Measurements from ENCODE around the gene TTC14. TPM values are rescaled to one million over a fixed set of nuclear protein-coding genes. Genes with fewer than 3 reads are reported as not detected.
"Not testable (repeated sequence)": the region's sequence is repeated elsewhere in the genome, so short reads cannot be mapped to it uniquely, and the experiment has no call there.

The TTC14 gene
- total and polyA plus RNA-seq, 4 donors: 14.0 to 152 (median 29.0) TPM

DNA sequence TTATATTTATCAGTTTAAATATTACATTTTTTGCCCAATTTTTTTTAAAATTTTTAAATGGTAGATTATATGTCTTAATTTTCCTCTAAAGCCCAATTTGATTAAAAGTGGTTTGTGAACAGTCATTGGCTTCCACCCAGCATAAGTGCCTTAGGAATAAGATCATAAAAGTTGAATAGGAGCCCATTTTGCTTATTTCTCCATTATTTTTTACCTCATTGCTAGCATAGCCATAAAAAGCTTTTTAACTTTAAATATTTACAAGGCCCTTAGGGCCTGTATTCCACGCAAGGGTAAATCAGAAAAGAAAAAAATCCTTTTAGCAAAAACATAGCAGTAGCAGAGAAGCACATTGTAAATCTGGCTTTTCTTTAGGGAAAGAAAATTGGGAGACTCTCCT, 9.0 kb downstream of the TTC14 start:
- 94 to 100% methylated on average over 1 of the region's 1 CpG for WGBS, 2 donors
- Histone ChIP-seq H3K4me1 (ENCODE audit: control insufficient read depth in 5 of 5, insufficient read depth in 5 of 5, low read length in 5 of 5) (no peaks in the 10 kb centered on the region), H3K9ac (ENCODE audit: insufficient read depth in 1 of 2, low read length in 2 of 2) (no peak overlapping the region), H3K4me3 (no peak overlapping the region), H3K9me3 (ENCODE audit: control insufficient read depth in 4 of 4, insufficient read depth in 3 of 4, low read length in 3 of 4) (no peaks in the 10 kb centered on the region), H3K27ac (ENCODE audit: low read depth in 1 of 2, low read length in 1 of 2) (no peak overlapping the region), H3K27me3 (ENCODE audit: control insufficient read depth in 3 of 3, insufficient read depth in 3 of 3, low read length in 2 of 3) (no peaks in the 10 kb centered on the region), H3K36me3 (ENCODE audit: control insufficient read depth in 4 of 4, insufficient read depth in 4 of 4, low read length in 4 of 4) (peaks cover 11 to 35% (median 23%) of the 10 kb centered on the region in 4 donors)
- TF ChIP-seq, protein P1, sequence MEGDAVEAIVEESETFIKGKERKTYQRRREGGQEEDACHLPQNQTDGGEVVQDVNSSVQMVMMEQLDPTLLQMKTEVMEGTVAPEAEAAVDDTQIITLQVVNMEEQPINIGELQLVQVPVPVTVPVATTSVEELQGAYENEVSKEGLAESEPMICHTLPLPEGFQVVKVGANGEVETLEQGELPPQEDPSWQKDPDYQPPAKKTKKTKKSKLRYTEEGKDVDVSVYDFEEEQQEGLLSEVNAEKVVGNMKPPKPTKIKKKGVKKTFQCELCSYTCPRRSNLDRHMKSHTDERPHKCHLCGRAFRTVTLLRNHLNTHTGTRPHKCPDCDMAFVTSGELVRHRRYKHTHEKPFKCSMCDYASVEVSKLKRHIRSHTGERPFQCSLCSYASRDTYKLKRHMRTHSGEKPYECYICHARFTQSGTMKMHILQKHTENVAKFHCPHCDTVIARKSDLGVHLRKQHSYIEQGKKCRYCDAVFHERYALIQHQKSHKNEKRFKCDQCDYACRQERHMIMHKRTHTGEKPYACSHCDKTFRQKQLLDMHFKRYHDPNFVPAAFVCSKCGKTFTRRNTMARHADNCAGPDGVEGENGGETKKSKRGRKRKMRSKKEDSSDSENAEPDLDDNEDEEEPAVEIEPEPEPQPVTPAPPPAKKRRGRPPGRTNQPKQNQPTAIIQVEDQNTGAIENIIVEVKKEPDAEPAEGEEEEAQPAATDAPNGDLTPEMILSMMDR (IDR thresholded peaks at IDR 0.05; ENCODE audit: control extremely low read depth, extremely low read depth): no peak
- no peak for DNase-seq
- no peak for ATAC-seq (ENCODE audit: insufficient read depth, low FRiP score)

DNA sequence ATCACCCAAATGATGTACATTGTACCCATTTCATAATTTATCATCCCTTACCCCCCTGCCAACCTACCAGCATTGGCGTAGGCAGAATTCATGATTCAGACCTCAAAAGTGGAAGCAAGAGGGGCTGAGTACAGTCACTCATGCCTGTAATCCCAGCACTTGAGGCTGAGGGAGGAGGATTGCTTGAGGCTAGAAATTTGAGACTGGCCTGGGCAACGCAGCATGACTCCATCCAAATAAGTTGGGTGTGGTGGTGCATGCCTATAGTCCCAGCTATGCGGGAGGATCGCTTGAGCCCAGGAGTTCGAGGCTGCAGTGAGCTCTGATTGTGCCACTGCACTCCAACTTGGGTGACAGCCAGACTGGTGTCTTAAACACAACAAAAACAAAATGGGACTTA, 10.4 kb downstream of the TTC14 start:
- Histone ChIP-seq H3K36me3 (ENCODE audit: control insufficient read depth in 4 of 4, insufficient read depth in 4 of 4, low read length in 4 of 4) (peaks cover 4 to 26% (median 16%) of the 10 kb centered on the region in 4 donors), H3K4me1 (ENCODE audit: control insufficient read depth in 5 of 5, insufficient read depth in 5 of 5, low read length in 5 of 5) (no peaks in the 10 kb centered on the region), H3K9ac (ENCODE audit: insufficient read depth in 1 of 2, low read length in 2 of 2) (no peak overlapping the region), H3K4me3 (no peak overlapping the region), H3K9me3 (ENCODE audit: control insufficient read depth in 4 of 4, insufficient read depth in 3 of 4, low read length in 3 of 4) (no peaks in the 10 kb centered on the region), H3K27me3 (ENCODE audit: control insufficient read depth in 3 of 3, insufficient read depth in 3 of 3, low read length in 2 of 3) (no peaks in the 10 kb centered on the region), H3K27ac (ENCODE audit: low read depth in 1 of 2, low read length in 1 of 2) (no peak overlapping the region)
- no peak for ATAC-seq (ENCODE audit: insufficient read depth, low FRiP score)
- DNase-seq: no peak
- 94 to 95% methylated on average over 5 of the region's 5 CpGs for whole genome bisulfite sequencing, 2 donors
- TF ChIP-seq, protein P1 (IDR thresholded peaks at IDR 0.05; ENCODE audit: control extremely low read depth, extremely low read depth): no peak

DNA sequence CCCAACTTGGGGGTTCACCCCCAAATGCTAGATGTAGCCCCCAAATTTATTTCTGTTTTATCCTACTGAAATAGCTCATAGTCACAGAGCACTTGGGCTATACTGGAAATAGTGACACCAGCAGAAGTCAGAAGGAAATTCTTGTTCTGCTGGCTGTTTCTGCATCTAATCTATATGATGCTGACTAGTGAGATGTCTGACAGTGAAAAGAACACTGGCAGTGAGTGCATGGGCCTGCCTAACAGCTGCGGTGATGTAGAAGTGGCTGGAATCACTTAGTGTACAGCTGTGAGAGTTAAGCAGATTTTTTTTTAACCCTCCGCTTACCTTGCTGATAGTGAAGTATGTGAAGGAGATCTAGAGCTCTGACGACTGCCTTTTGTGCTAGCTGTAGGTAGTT, 14.0 kb downstream of the TTC14 start:
- Histone ChIP-seq H3K27me3 (ENCODE audit: control insufficient read depth in 3 of 3, insufficient read depth in 3 of 3, low read length in 2 of 3) (no peaks in the 10 kb centered on the region), H3K36me3 (ENCODE audit: control insufficient read depth in 4 of 4, insufficient read depth in 4 of 4, low read length in 4 of 4) (peaks cover 4 to 10% (median 6%) of the 10 kb centered on the region in 4 donors), H3K4me3 (no peak overlapping the region), H3K9me3 (ENCODE audit: control insufficient read depth in 4 of 4, insufficient read depth in 3 of 4, low read length in 3 of 4) (no peaks in the 10 kb centered on the region), H3K27ac (ENCODE audit: low read depth in 1 of 2, low read length in 1 of 2) (no peak overlapping the region), H3K9ac (ENCODE audit: insufficient read depth in 1 of 2, low read length in 2 of 2) (no peak overlapping the region), H3K4me1 (ENCODE audit: control insufficient read depth in 5 of 5, insufficient read depth in 5 of 5, low read length in 5 of 5) (no peaks in the 10 kb centered on the region)
- TF ChIP-seq, protein P1 (IDR thresholded peaks at IDR 0.05; ENCODE audit: control extremely low read depth, extremely low read depth): no peak
- no peak for ATAC-seq (ENCODE audit: insufficient read depth, low FRiP score)
- DNase-seq: no peak
- 70 to 85% methylated on average over 3 of the region's 3 CpGs for WGBS, 2 donors

DNA sequence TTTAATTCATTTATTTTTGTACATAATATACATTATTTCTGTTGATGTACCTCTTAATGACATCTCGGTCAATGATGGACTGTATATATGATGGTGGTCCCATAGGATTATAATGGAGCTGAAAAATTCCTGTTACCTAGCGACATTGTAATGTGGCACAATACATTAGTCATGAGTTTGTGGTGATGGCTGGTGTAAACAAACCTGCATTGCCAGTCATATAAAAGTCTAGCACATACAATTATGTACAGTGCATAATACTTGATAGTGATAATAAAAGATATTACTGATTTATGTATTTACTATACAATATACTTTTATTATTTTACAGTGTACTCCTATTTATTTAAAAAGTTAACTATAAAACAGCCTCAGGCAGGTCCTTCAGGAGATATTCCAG, 15.1 kb downstream of the TTC14 start:
- DNase-seq: no peak
- no peak for ATAC-seq (ENCODE audit: insufficient read depth, low FRiP score)
- Histone ChIP-seq H3K36me3 (ENCODE audit: control insufficient read depth in 4 of 4, insufficient read depth in 4 of 4, low read length in 4 of 4) (peaks cover 0 to 4% (median 4%) of the 10 kb centered on the region in 4 donors), H3K27ac (ENCODE audit: low read depth in 1 of 2, low read length in 1 of 2) (no peak overlapping the region), H3K4me3 (no peak overlapping the region), H3K27me3 (ENCODE audit: control insufficient read depth in 3 of 3, insufficient read depth in 3 of 3, low read length in 2 of 3) (no peaks in the 10 kb centered on the region), H3K9ac (ENCODE audit: insufficient read depth in 1 of 2, low read length in 2 of 2) (no peak overlapping the region), H3K9me3 (ENCODE audit: control insufficient read depth in 4 of 4, insufficient read depth in 3 of 4, low read length in 3 of 4) (no peaks in the 10 kb centered on the region), H3K4me1 (ENCODE audit: control insufficient read depth in 5 of 5, insufficient read depth in 5 of 5, low read length in 5 of 5) (no peaks in the 10 kb centered on the region)
- TF ChIP-seq, protein P1 (IDR thresholded peaks at IDR 0.05; ENCODE audit: control extremely low read depth, extremely low read depth): no peak
- 97% methylated on average over 2 of the region's 2 CpGs for WGBS, 2 donors

DNA sequence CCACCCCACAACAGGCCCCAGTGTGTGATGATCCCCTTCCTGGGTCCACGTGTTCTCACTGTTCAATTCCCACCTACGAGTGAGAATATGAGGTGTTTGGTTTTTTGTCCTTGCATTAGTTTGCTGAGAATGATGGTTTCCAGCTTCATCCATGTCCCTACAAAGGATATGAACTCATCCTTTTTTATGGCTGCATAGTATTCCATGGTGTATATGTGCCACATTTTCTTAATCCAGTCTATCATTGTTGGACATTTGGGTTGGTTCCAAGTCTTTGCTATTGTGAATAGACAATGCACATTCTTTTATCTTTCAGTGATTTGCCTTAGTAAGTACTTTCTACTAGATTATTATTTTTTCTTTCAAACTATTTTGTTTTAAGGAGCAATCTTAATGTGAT, 16.6 kb downstream of the TTC14 start:
- not testable (repeated sequence) for ATAC-seq (ENCODE audit: insufficient read depth, low FRiP score); H3K27me3 ChIP-seq (ENCODE audit: control insufficient read depth in 3 of 3, insufficient read depth in 3 of 3, low read length in 2 of 3); H3K36me3 ChIP-seq (ENCODE audit: control insufficient read depth in 4 of 4, insufficient read depth in 4 of 4, low read length in 4 of 4); H3K27ac ChIP-seq (ENCODE audit: low read depth in 1 of 2, low read length in 1 of 2); H3K4me1 ChIP-seq (ENCODE audit: control insufficient read depth in 5 of 5, insufficient read depth in 5 of 5, low read length in 5 of 5); H3K9ac ChIP-seq (ENCODE audit: insufficient read depth in 1 of 2, low read length in 2 of 2); DNase-seq; H3K9me3 ChIP-seq (ENCODE audit: control insufficient read depth in 4 of 4, insufficient read depth in 3 of 4, low read length in 3 of 4); H3K4me3 ChIP-seq
- 98 to 99% methylated on average over 2 of the region's 2 CpGs for WGBS, 2 donors

Measured in lung (tissue), 12 donors.